ENCODE measurements around the gene ABHD8.

The ABHD8 gene

GRCh38 chr19:17249887-17250548, 53.2 kb downstream of the ABHD8 start:
- no peak overlapping the region for H3K4me3 ChIP-seq (ENCODE audit: low read depth, low read length)
- TF ChIP-seq, protein P1, sequence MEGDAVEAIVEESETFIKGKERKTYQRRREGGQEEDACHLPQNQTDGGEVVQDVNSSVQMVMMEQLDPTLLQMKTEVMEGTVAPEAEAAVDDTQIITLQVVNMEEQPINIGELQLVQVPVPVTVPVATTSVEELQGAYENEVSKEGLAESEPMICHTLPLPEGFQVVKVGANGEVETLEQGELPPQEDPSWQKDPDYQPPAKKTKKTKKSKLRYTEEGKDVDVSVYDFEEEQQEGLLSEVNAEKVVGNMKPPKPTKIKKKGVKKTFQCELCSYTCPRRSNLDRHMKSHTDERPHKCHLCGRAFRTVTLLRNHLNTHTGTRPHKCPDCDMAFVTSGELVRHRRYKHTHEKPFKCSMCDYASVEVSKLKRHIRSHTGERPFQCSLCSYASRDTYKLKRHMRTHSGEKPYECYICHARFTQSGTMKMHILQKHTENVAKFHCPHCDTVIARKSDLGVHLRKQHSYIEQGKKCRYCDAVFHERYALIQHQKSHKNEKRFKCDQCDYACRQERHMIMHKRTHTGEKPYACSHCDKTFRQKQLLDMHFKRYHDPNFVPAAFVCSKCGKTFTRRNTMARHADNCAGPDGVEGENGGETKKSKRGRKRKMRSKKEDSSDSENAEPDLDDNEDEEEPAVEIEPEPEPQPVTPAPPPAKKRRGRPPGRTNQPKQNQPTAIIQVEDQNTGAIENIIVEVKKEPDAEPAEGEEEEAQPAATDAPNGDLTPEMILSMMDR (IDR thresholded peaks at IDR 0.05; ENCODE audit: low read depth, low read length, missing control alignments): no peak
- no peak for DNase-seq (ENCODE audit: low read depth)

DNA sequence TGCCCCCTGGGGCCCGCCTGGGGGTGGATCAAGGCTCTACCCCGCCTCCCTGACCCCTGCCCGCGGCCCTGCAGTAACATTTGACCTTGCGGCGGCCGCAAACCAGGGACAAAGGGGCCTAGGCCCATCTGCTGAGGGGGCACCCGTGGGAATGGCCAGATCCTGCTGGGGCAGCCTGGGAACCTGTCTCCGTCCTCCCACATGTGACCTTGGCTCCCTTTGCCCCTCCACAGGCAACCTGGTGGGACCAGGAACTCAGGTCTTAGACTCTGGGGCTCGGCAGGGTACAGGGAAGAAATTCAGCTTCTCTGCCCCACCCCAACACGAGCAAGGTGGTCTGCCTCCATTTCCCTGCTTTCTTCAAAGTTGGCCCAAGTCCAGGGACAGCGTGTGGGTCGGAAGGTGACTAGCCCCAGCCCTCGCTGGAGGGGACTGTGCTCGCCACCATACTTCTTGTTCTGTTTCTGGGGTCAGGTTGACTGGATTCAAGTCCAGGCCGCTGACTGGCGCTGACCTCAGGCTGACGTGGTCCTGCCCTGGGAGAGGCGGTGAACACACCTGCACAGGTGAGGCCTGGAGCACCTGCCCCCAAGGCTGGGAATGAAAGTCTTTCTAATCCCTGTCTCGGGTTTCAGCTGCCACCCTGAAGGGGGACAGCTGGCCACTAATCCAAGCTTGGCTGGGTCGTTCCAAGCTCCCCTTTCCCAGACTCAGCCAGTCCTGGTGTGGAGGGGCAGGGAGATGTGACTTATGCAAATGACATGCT, 55.0 kb downstream of the ABHD8 start:
- H3K4me3 ChIP-seq (ENCODE audit: low read depth, low read length): no peak overlapping the region
- TF ChIP-seq, protein P1 (IDR thresholded peaks at IDR 0.05; ENCODE audit: low read depth, low read length, missing control alignments): no peak
- no peak for DNase-seq (ENCODE audit: low read depth)

DNA sequence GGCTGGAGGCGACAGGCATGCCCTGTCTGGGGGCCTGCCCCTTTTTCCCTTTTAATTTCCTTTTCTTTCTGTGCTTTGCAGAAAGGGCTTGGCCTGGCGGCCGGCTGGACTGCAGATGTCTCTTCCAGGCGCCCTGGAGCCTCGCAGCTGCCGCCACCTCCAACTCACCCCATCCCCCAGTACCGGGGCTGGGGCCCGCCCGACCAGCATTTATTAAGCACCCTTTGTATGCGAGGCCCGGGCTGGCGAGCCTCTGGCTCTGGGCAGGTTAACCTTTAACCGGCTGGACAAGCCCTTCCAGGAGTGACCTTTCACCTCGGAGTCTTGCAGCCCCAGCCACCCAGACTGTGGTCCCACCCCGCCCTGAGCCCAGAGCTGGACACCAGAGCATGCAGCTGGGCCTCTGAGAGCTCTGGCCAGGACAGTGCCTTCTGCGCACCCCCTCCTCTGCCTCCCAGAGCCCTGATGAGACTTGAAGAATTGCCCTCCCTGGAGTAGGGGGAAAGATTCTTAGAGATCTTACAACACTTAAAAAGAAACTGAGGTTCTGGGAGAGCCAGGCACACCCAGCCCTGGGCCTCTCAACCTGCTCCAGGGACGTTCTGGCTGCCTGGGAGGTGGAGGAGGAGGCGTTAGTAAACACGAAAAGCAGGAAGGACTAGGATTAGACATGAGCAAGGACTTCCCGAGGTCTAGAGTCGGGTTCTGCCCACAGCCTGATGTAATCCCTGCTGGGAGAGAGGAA, 56.4 kb downstream of the ABHD8 start:
- TF ChIP-seq, protein P1 (IDR thresholded peaks at IDR 0.05; ENCODE audit: low read depth, low read length, missing control alignments): no peak
- H3K4me3 ChIP-seq (ENCODE audit: low read depth, low read length): peak overlapping the region; percentile 52
- DNase-seq (ENCODE audit: low read depth): no peak

- TF ChIP-seq, protein P1 (IDR thresholded peaks at IDR 0.05; ENCODE audit: low read depth, low read length, missing control alignments): no peak
- DNase-seq (ENCODE audit: low read depth): no peak
- peak within 1 kb of the TSS; percentile 52 for H3K4me3 ChIP-seq (ENCODE audit: low read depth, low read length)
Measured at GRCh38 chr19:17245535-17245984, 57.7 kb downstream of the ABHD8 start, which contains the start of gene NR2F6. NR2F6 (minus strand) TSS chr19:17245919; CDS start chr19:17245220, 699 bp downstream.

- DNase-seq (ENCODE audit: low read depth): no peak
- TF ChIP-seq, protein P1 (IDR thresholded peaks at IDR 0.05; ENCODE audit: low read depth, low read length, missing control alignments): no peak
- H3K4me3 ChIP-seq (ENCODE audit: low read depth, low read length): peak overlapping the region; percentile 52
Measured at GRCh38 chr19:17244618-17245534, 58.3 kb downstream of the ABHD8 start.
